Measurements from ENCODE around the gene SPATA24.
A peak's percentile ranks its signal among the peaks of the same experiment; 100 is the strongest.

SPATA24 gene

GRCh38 chr5:139397921-139398320 is 6.0 kb downstream of the SPATA24 start:
- H3K4me1 ChIP-seq (ENCODE audit: control insufficient read depth in 1 of 2, insufficient read depth in 1 of 2, low read depth in 1 of 2, low read length in 1 of 2) = peaks cover 17 to 19% of the 10 kb centered on the region in 2 experiments
- no peak overlapping the region for H3K27ac ChIP-seq
- no peaks in the 10 kb centered on the region for H3K36me3 ChIP-seq
- H3K9me3 ChIP-seq = no peaks in the 10 kb centered on the region
- no peak for TF ChIP-seq CTCF (IDR thresholded peaks at IDR 0.05)
- H3K27me3 ChIP-seq = peaks cover 31% of the 10 kb centered on the region
- H3K4me3 ChIP-seq (ENCODE audit: low read depth in 1 of 2, low read length in 1 of 2) = no peak overlapping the region

GRCh38 chr5:139396691-139397090 is 7.2 kb downstream of the SPATA24 start:
- TF ChIP-seq CTCF (IDR thresholded peaks at IDR 0.05) = no peak
- no peaks in the 10 kb centered on the region for H3K9me3 ChIP-seq
- H3K27ac ChIP-seq = no peak overlapping the region
- no peaks in the 10 kb centered on the region for H3K36me3 ChIP-seq
- peaks cover 43% of the 10 kb centered on the region for H3K27me3 ChIP-seq
- H3K4me3 ChIP-seq (ENCODE audit: low read depth in 1 of 2, low read length in 1 of 2) = no peak overlapping the region
- peaks cover 27 to 29% of the 10 kb centered on the region in 2 experiments for H3K4me1 ChIP-seq (ENCODE audit: control insufficient read depth in 1 of 2, insufficient read depth in 1 of 2, low read depth in 1 of 2, low read length in 1 of 2)

- Histone ChIP-seq H3K4me3 (ENCODE audit: low read depth in 1 of 2, low read length in 1 of 2) (no peak overlapping the region), H3K27me3 (peaks cover 49% of the 10 kb centered on the region), H3K36me3 (no peaks in the 10 kb centered on the region), H3K27ac (no peak overlapping the region), H3K4me1 (ENCODE audit: control insufficient read depth in 1 of 2, insufficient read depth in 1 of 2, low read depth in 1 of 2, low read length in 1 of 2) (peaks cover 29 to 32% of the 10 kb centered on the region in 2 experiments), H3K9me3 (no peaks in the 10 kb centered on the region)
- no peak for TF ChIP-seq CTCF (IDR thresholded peaks at IDR 0.05)
Measured at GRCh38 chr5:139395844-139396640, 7.8 kb downstream of the SPATA24 start.

- TF ChIP-seq CTCF (IDR thresholded peaks at IDR 0.05) = no peak
- no peaks in the 10 kb centered on the region for H3K9me3 ChIP-seq
- peaks cover 55% of the 10 kb centered on the region for H3K27me3 ChIP-seq
- no peaks in the 10 kb centered on the region for H3K36me3 ChIP-seq
- H3K27ac ChIP-seq = no peak within 1 kb of the TSS
- peaks cover 29 to 32% of the 10 kb centered on the region in 2 experiments for H3K4me1 ChIP-seq (ENCODE audit: control insufficient read depth in 1 of 2, insufficient read depth in 1 of 2, low read depth in 1 of 2, low read length in 1 of 2)
- peak within 1 kb of the TSS; percentile 59 to 73 for H3K4me3 ChIP-seq (ENCODE audit: low read depth in 1 of 2, low read length in 1 of 2)
Measured at GRCh38 chr5:139394654-139395566, 9.0 kb downstream of the SPATA24 start, which contains the start of gene PROB1. Gene PROB1 (minus strand): TSS chr5:139395104. CDS start chr5:139395081, 23 bp downstream.

GRCh38 chr5:139394123-139394653 is 9.7 kb downstream of the SPATA24 start:
- Histone ChIP-seq H3K4me1 (ENCODE audit: control insufficient read depth in 1 of 2, insufficient read depth in 1 of 2, low read depth in 1 of 2, low read length in 1 of 2) (peaks cover 29 to 32% of the 10 kb centered on the region in 2 experiments), H3K27ac (no peak overlapping the region), H3K36me3 (no peaks in the 10 kb centered on the region), H3K4me3 (ENCODE audit: low read depth in 1 of 2, low read length in 1 of 2) (peak overlapping the region; percentile 59 to 73), H3K9me3 (no peaks in the 10 kb centered on the region), H3K27me3 (peaks cover 55% of the 10 kb centered on the region)
- TF ChIP-seq CTCF (IDR thresholded peaks at IDR 0.05) = no peak

Measured in neutrophil (primary cell).